Measurements from ENCODE around the gene LCP1.

LCP1 gene

DNA sequence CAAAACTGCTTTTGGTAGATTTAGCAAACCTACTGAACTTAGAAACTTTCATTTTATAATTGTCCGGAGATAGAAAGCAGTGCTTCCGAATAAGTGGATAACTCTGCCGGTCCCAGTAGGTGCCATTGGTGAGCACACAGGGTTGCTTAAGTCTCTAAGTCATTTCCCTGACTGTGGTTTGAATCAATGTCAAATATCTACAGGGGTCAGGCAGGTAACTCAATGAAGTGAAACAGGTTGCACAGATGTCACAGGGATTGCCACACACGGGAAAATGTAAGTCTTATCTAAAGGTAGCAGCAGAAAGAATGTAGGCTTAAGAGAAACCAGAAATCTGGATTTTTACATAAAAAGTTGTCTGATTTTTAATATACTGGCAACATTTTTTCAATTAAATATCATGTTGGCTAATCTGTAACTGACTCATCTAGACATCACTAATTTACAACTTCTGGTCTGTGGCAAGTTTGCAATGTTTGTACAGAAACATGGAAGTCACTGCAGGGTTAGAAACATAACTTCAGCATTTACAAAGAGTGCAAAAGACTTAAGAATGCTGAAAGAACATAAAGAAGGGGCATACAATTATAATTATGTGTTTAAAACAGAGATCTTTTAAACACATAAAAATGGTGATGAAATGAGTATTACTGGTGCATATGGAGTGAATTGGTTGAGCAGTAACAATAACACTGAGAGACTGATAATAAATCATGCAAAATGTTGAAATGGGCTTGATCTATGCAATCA is 15.5 kb upstream of the LCP1 start:
- H3K27me3 ChIP-seq (ENCODE audit: insufficient read depth, low read length): no peaks in the 10 kb centered on the region
- H3K4me1 ChIP-seq (ENCODE audit: insufficient read depth, low read length, severe bottlenecking): peaks cover 7% of the 10 kb centered on the region
- H3K9ac ChIP-seq (ENCODE audit: low read length): no peak overlapping the region
- H3K9me3 ChIP-seq (ENCODE audit: low read length): no peaks in the 10 kb centered on the region
- TF ChIP-seq, protein P1, sequence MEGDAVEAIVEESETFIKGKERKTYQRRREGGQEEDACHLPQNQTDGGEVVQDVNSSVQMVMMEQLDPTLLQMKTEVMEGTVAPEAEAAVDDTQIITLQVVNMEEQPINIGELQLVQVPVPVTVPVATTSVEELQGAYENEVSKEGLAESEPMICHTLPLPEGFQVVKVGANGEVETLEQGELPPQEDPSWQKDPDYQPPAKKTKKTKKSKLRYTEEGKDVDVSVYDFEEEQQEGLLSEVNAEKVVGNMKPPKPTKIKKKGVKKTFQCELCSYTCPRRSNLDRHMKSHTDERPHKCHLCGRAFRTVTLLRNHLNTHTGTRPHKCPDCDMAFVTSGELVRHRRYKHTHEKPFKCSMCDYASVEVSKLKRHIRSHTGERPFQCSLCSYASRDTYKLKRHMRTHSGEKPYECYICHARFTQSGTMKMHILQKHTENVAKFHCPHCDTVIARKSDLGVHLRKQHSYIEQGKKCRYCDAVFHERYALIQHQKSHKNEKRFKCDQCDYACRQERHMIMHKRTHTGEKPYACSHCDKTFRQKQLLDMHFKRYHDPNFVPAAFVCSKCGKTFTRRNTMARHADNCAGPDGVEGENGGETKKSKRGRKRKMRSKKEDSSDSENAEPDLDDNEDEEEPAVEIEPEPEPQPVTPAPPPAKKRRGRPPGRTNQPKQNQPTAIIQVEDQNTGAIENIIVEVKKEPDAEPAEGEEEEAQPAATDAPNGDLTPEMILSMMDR (IDR thresholded peaks at IDR 0.05; ENCODE audit: low read length): no peak
- no peaks in the 10 kb centered on the region for H3K9me2 ChIP-seq (ENCODE audit: low read depth, low read length)
- no peaks in the 10 kb centered on the region for H3F3A ChIP-seq (ENCODE audit: insufficient read depth, low read length)
- H4K20me1 ChIP-seq (ENCODE audit: insufficient read depth, low read length): no peaks in the 10 kb centered on the region
- H3K4me2 ChIP-seq (ENCODE audit: low read length): no peak overlapping the region
- no peak overlapping the region for H3K4me3 ChIP-seq (ENCODE audit: low read depth, low read length, poor library complexity, severe bottlenecking)
- H3K27ac ChIP-seq (ENCODE audit: low read depth, low read length, poor library complexity, severe bottlenecking): no peak overlapping the region
- no peak overlapping the region for H2AFZ ChIP-seq (ENCODE audit: low read length)
- H3K36me3 ChIP-seq (ENCODE audit: insufficient read depth, low read length): no peaks in the 10 kb centered on the region
- no peaks in the 10 kb centered on the region for H3K79me2 ChIP-seq (ENCODE audit: insufficient read depth, low read length)

DNA sequence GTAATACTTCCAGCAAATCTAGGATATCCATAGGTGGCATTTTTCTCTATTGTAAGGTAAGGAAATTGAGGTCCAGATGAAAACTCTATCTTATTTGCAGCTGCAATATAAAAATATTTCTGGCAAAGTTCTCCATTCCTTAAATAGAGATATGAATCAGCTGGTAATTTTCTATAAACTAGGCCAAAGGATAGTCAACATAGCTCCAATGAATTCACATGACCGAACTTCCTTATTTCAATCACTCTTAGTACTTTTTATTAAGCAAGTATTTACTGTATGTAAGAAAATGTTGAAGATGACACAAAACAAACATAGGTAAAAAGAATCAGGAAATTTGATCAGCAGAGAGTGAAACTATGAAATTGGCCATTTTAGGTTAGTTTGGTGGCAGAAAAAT is 13.0 kb upstream of the LCP1 start:
- no peaks in the 10 kb centered on the region for H3K36me3 ChIP-seq (ENCODE audit: insufficient read depth, low read length)
- TF ChIP-seq EZH2 (IDR thresholded peaks at IDR 0.05; ENCODE audit: borderline replicate concordance, low read length): no peak
- TF ChIP-seq, protein P1 (IDR thresholded peaks at IDR 0.05; ENCODE audit: low read length): no peak
- H3K4me2 ChIP-seq (ENCODE audit: low read length): no peak overlapping the region
- H3K4me1 ChIP-seq (ENCODE audit: insufficient read depth, low read length, severe bottlenecking): peaks cover 2% of the 10 kb centered on the region
- H4K20me1 ChIP-seq (ENCODE audit: insufficient read depth, low read length): no peaks in the 10 kb centered on the region
- H3K27ac ChIP-seq (ENCODE audit: low read depth, low read length, poor library complexity, severe bottlenecking): no peak overlapping the region
- no peaks in the 10 kb centered on the region for H3K27me3 ChIP-seq (ENCODE audit: insufficient read depth, low read length)
- H3K4me3 ChIP-seq (ENCODE audit: low read depth, low read length, poor library complexity, severe bottlenecking): no peak overlapping the region
- H3K79me2 ChIP-seq (ENCODE audit: insufficient read depth, low read length): no peaks in the 10 kb centered on the region
- no peaks in the 10 kb centered on the region for H3F3A ChIP-seq (ENCODE audit: insufficient read depth, low read length)
- no peaks in the 10 kb centered on the region for H3K9me2 ChIP-seq (ENCODE audit: low read depth, low read length)
- H2AFZ ChIP-seq (ENCODE audit: low read length): no peak overlapping the region
- H3K9ac ChIP-seq (ENCODE audit: low read length): no peak overlapping the region
- no peaks in the 10 kb centered on the region for H3K9me3 ChIP-seq (ENCODE audit: low read length)

DNA sequence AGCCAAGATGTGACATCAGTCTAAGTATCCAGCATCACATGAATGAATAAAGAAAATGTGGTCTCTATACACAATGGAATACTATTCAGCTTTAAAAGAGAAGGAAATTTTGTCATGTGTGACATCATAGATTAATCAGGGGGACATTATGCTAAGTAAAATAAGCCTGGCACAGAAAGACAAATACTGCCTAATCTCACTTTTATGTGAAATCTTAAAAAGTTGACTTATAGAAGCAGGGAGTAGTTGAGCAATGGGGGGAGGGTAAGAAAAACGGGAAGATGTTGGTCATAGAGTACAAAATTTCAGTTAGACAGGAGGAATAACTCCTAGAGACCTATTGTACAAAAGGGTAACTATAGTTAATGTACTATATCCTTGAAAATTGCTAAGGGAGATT is 10.4 kb upstream of the LCP1 start:
- H3K9ac ChIP-seq (ENCODE audit: low read length): no peak overlapping the region
- no peaks in the 10 kb centered on the region for H3K36me3 ChIP-seq (ENCODE audit: insufficient read depth, low read length)
- H3K4me2 ChIP-seq (ENCODE audit: low read length): no peak overlapping the region
- no peaks in the 10 kb centered on the region for H4K20me1 ChIP-seq (ENCODE audit: insufficient read depth, low read length)
- H3K4me3 ChIP-seq (ENCODE audit: low read depth, low read length, poor library complexity, severe bottlenecking): no peak overlapping the region
- TF ChIP-seq, protein P1 (IDR thresholded peaks at IDR 0.05; ENCODE audit: low read length): no peak
- TF ChIP-seq EZH2 (IDR thresholded peaks at IDR 0.05; ENCODE audit: borderline replicate concordance, low read length): no peak
- H2AFZ ChIP-seq (ENCODE audit: low read length): no peak overlapping the region
- H3K27ac ChIP-seq (ENCODE audit: low read depth, low read length, poor library complexity, severe bottlenecking): no peak overlapping the region
- no peaks in the 10 kb centered on the region for H3K9me3 ChIP-seq (ENCODE audit: low read length)
- no peaks in the 10 kb centered on the region for H3F3A ChIP-seq (ENCODE audit: insufficient read depth, low read length)
- H3K9me2 ChIP-seq (ENCODE audit: low read depth, low read length): no peaks in the 10 kb centered on the region
- H3K27me3 ChIP-seq (ENCODE audit: insufficient read depth, low read length): no peaks in the 10 kb centered on the region
- H3K4me1 ChIP-seq (ENCODE audit: insufficient read depth, low read length, severe bottlenecking): no peaks in the 10 kb centered on the region
- H3K79me2 ChIP-seq (ENCODE audit: insufficient read depth, low read length): no peaks in the 10 kb centered on the region
